ENCODE measurements around the gene VPS13D. TPM values are rescaled to one million over a fixed set of nuclear protein-coding genes. Genes with fewer than 3 reads are reported as not detected.

The VPS13D gene
- total RNA-seq, 4 donors from 2014 or later: 42.5 to 103 (median 59.8) TPM

DNA sequence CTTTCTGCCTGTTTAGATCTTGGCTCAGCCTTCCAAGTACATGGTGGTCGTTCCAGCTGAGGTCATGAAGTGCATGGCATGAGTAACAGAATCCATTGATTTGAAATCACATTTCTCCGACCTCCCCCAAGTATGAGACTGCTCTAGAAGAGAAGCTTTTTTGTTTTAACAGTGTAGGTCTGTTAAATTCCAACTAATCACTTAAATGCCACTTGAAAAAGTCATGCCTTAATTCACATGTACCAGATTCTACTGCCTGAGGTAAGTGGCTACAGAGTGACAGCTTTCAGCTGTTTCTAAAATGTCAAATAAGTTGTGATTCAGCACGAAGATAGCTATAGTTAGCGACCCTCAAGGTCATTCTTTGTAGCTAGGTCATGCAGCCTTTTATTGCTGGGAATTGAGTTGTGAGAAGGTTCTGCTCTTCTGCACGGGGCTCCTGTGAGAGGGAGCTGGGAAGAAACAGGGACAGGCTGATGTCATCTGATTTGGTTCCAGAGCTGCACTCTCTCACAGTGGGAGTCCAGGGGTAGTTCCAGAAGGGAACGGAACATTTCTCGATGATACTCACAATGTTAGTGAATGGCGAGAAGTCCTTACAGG lies 112.7 kb downstream of the VPS13D start:
- no peak for DNase-seq
- Histone ChIP-seq H3K27ac (peak overlapping the region in 2 of 4 donors; percentile 37 to 55), H3K4me3 (no peak overlapping the region), H3K4me1 (peaks cover 0 to 47% (median 2%) of the 10 kb centered on the region in 3 donors), H3K36me3 (peaks cover 0 to 100% (median 8%) of the 10 kb centered on the region in 3 donors), H3K27me3 (no peaks in the 10 kb centered on the region), H3K9me3 (no peaks in the 10 kb centered on the region)
- TF ChIP-seq, protein P1, sequence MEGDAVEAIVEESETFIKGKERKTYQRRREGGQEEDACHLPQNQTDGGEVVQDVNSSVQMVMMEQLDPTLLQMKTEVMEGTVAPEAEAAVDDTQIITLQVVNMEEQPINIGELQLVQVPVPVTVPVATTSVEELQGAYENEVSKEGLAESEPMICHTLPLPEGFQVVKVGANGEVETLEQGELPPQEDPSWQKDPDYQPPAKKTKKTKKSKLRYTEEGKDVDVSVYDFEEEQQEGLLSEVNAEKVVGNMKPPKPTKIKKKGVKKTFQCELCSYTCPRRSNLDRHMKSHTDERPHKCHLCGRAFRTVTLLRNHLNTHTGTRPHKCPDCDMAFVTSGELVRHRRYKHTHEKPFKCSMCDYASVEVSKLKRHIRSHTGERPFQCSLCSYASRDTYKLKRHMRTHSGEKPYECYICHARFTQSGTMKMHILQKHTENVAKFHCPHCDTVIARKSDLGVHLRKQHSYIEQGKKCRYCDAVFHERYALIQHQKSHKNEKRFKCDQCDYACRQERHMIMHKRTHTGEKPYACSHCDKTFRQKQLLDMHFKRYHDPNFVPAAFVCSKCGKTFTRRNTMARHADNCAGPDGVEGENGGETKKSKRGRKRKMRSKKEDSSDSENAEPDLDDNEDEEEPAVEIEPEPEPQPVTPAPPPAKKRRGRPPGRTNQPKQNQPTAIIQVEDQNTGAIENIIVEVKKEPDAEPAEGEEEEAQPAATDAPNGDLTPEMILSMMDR (IDR thresholded peaks at IDR 0.05): no peak
- no peak for TF ChIP-seq POLR2A (IDR thresholded peaks at IDR 0.05)
- intact Hi-C loops (cut with DNase I): no loop called here
- 76 to 78% methylated on average over 6 to 8 of the region's 8 CpGs for WGBS, 2 donors

DNA sequence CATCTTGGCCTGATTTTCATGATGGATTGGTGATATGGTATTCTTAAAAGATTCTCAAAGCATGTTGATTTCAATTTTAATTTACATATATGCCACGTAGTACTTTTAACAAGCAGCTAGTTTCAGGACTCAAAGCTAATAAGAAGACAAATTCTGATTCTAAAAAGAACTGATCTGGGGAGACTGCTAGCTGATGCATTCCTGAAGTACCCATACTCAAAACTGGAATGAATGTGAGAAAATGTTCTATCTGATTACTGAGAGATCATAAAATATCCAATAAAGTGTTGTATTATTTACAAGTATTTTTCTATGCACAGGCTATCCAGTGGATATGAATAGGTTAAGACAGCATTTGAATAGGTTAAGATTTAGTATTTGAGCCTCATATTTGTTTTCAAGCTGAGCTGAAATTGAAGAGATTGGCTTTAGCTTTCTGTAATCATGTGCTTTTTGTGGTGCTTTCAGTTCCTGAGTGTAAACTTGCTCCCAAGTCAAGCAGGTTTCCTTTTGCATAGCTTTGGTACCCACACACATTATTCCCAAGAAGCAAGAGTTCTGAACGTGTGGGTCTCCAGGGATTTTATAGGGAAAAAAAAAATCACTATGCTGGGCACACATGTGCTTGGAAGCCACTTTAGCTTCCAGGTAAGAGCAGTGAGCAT lies 114.1 kb downstream of the VPS13D start:
- Histone ChIP-seq H3K4me1 (peaks cover 0 to 46% (median 2%) of the 10 kb centered on the region in 3 donors), H3K27ac (peak overlapping the region in 3 of 4 donors; percentile 50 to 62 (median 55)), H3K9me3 (no peaks in the 10 kb centered on the region), H3K4me3 (peak overlapping the region in 1 of 4 donors; percentile 2), H3K36me3 (peaks cover 4 to 100% (median 11%) of the 10 kb centered on the region in 3 donors), H3K27me3 (no peaks in the 10 kb centered on the region)
- no peak for DNase-seq
- TF ChIP-seq, protein P1 (IDR thresholded peaks at IDR 0.05): no peak
- TF ChIP-seq POLR2A (IDR thresholded peaks at IDR 0.05): no peak
- intact Hi-C loops (cut with DNase I): no loop called here
- 51 to 67% methylated on average over 2 of the region's 2 CpGs for WGBS, 2 donors

DNA sequence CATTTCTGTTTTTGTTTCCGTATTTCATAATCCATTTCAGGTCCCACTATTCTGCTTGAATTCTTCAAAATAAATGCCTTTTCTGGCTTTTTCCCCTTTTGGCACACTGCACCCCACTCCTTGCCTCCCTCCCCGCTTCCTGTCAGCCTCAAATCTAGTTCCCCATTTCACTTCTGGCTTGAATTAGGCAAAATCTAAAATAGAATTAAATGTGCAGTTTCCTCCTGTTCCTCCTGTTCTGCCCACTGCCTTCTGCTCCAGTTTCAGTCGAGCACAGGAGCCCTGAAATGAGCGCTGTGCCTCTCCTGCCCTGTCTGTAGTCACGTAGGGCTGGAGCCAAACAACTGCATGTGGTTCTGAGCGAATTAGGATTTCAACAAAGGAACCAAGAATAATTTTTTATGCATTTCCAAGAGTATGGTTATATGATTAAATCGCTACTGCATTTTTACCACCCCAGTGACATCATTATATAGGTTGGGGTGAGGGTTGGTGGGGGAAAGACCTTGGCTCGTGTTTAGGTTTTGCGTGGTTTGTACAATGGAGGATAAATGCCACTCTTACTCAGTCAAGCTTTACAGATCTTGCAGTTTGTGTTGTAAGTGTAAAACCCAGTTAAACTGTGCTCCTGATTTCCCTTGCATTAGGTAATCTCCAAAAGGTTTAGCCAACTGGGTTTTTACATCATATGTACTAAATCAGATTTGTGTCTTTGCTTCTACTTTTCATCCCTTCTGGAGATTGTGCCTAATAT lies 114.9 kb downstream of the VPS13D start:
- TF ChIP-seq, protein P1 (IDR thresholded peaks at IDR 0.05): no peak
- TF ChIP-seq POLR2A (IDR thresholded peaks at IDR 0.05): no peak
- intact Hi-C loops (cut with DNase I): no loop called here
- H3K27me3 ChIP-seq: no peaks in the 10 kb centered on the region
- H3K9me3 ChIP-seq: no peaks in the 10 kb centered on the region
- no peak for DNase-seq
- H3K27ac ChIP-seq: peak overlapping the region in 3 of 4 donors; percentile 50 to 62 (median 55)
- peak overlapping the region in 1 of 4 donors; percentile 2 for H3K4me3 ChIP-seq
- peaks cover 0 to 38% (median 2%) of the 10 kb centered on the region in 3 donors for H3K4me1 ChIP-seq
- 65 to 71% methylated on average over 8 to 9 of the region's 9 CpGs for WGBS, 2 donors
- H3K36me3 ChIP-seq: peaks cover 5 to 100% (median 17%) of the 10 kb centered on the region in 3 donors

DNA sequence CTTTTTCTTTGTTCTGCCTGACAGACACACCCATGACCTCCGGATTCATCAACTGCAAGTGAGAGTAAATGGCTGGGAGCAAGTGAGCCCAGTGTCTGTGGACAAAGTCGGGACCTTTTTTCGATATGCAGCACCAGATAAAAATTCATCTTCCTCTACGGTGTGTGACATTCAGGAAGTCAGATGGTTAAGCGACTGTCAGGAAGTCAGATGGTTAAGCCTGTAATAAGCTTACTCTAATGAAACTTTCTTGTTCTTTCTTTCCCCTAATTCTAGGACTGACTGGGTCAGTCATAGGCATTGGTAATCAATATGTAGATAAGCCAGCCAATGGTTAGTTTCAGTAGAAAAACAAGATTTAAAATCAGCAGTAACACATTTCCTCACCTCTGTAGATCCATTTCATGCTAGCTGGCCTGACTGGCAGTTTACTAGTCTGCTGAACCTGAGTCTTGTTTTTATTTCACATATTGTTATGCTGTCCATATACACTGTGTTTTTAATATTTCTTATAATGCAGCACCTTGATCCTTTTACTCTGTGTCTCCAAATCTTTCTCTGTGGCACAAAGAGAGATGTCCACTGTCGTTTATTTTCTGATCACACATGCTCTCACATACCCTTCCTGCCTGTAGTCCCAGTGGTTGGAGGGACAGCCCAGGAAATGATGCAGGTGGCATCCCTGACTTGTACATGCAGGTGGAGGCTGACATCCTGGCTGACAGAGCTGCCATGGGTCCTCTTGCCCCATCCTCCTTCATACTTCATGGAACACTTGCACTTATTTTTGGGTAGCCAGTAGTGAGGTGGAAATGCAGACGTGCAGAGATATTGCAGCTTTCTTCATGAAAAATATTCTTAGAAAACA lies 115.8 kb downstream of the VPS13D start:
- peaks cover 5 to 100% (median 17%) of the 10 kb centered on the region in 3 donors for H3K36me3 ChIP-seq
- H3K4me3 ChIP-seq: peak overlapping the region in 1 of 4 donors; percentile 2
- H3K27me3 ChIP-seq: no peaks in the 10 kb centered on the region
- H3K4me1 ChIP-seq: peaks cover 0 to 29% (median 2%) of the 10 kb centered on the region in 3 donors
- intact Hi-C loops (cut with DNase I): no loop called here
- TF ChIP-seq POLR2A (IDR thresholded peaks at IDR 0.05): no peak
- TF ChIP-seq, protein P1 (IDR thresholded peaks at IDR 0.05): no peak
- 54 to 55% methylated on average over 7 of the region's 7 CpGs for WGBS, 2 donors
- peak overlapping the region in 3 of 4 donors; percentile 50 to 62 (median 55) for H3K27ac ChIP-seq
- DNase-seq: no peak
- H3K9me3 ChIP-seq: no peaks in the 10 kb centered on the region

All from esophagus squamous epithelium (tissue), 5 donors.